Measurements from ENCODE around the gene UPP1. TPM values are rescaled to one million over a fixed set of nuclear protein-coding genes. Genes with fewer than 3 reads are reported as not detected.

UPP1 gene
- total RNA-seq: 10 to 100 TPM; 37.2 to 38.0 TPM
- polyA plus RNA-seq: 10 to 100 TPM; 67.3 to 68.7 (median 68.6) TPM
- total RNA-seq: 75.0 to 148 (median 93.5) reads per million in 6 experiments

GRCh38 chr7:48089046-48090003 is at the start of gene UPP1:
Gene UPP1, plus strand, starts transcription at chr7:48089265. Its CDS starts 5,519 bp downstream, at chr7:48094784.
- peak; percentile 76 to 94 (median 86) for DNase-seq
- POLR2A ChIA-PET: interaction anchor here (1.0 to 3.9 kb wide), 14 partner anchors 9 to 111 kb away, joined by 3 to 45 read pairs (median 6); partner anchors contain the start of genes C7orf57 and HUS1
- no peaks in the 10 kb centered on the region for H3K27me3 Mint-ChIP-seq
- peak; percentile 80 to 82 for ATAC-seq
- peak within 1 kb of the TSS; percentile 82 to 98 (median 90) for H3K4me3 Mint-ChIP-seq
- peaks cover 0 to 40% (median 14%) of the 10 kb centered on the region in 3 donors for H3K36me3 Mint-ChIP-seq
- H3K27ac Mint-ChIP-seq: peak within 1 kb of the TSS; percentile 81 to 97 (median 94)
- H3K9me3 Mint-ChIP-seq: no peaks in the 10 kb centered on the region
- peaks cover 40 to 93% (median 82%) of the 10 kb centered on the region in 4 donors for H3K4me1 Mint-ChIP-seq

- ATAC-seq: no peak
- peaks cover 16 to 23% (median 18%) of the 10 kb centered on the region in 4 donors for H3K4me1 Mint-ChIP-seq
- POLR2A ChIA-PET: no interaction called here
- H3K27me3 Mint-ChIP-seq: peaks cover 6 to 30% (median 9%) of the 10 kb centered on the region in 5 donors
- peak overlapping the region in 1 of 10 donors; percentile 2 for H3K27ac Mint-ChIP-seq
- H3K36me3 Mint-ChIP-seq: no peaks in the 10 kb centered on the region
- no peak for DNase-seq
- H3K4me3 Mint-ChIP-seq: no peak overlapping the region
- no peaks in the 10 kb centered on the region for H3K9me3 Mint-ChIP-seq
Observed at GRCh38 chr7:48040944-48041652, 48.0 kb upstream of the UPP1 start.

- no peak for DNase-seq
- H3K4me1 Mint-ChIP-seq: peaks cover 17 to 23% (median 21%) of the 10 kb centered on the region in 4 donors
- H3K27ac Mint-ChIP-seq: no peak overlapping the region
- POLR2A ChIA-PET: no interaction called here
- ATAC-seq: no peak
- H3K9me3 Mint-ChIP-seq: no peaks in the 10 kb centered on the region
- H3K4me3 Mint-ChIP-seq: no peak overlapping the region
- H3K27me3 Mint-ChIP-seq: peaks cover 3 to 25% (median 5%) of the 10 kb centered on the region in 5 donors
- H3K36me3 Mint-ChIP-seq: no peaks in the 10 kb centered on the region
Observed at GRCh38 chr7:48041653-48041970, 47.5 kb upstream of the UPP1 start.

GRCh38 chr7:48042216-48042615 is 46.8 kb upstream of the UPP1 start:
- Mint-ChIP-seq H3K4me1 (peaks cover 16 to 25% (median 20%) of the 10 kb centered on the region in 4 donors), H3K36me3 (no peaks in the 10 kb centered on the region), H3K27ac (peak overlapping the region in 1 of 10 donors; percentile 74), H3K4me3 (no peak overlapping the region), H3K9me3 (no peaks in the 10 kb centered on the region), H3K27me3 (peaks cover 0 to 19% (median 0%) of the 10 kb centered on the region in 5 donors)
- ATAC-seq (no peak), DNase-seq (no peak)
- POLR2A ChIA-PET: no interaction called here

GRCh38 chr7:48042636-48043035 is 46.4 kb upstream of the UPP1 start:
- Mint-ChIP-seq H3K4me1 (peaks cover 16 to 25% (median 20%) of the 10 kb centered on the region in 4 donors), H3K9me3 (no peaks in the 10 kb centered on the region), H3K27ac (no peak overlapping the region), H3K27me3 (peaks cover 0 to 15% (median 0%) of the 10 kb centered on the region in 5 donors), H3K36me3 (no peaks in the 10 kb centered on the region), H3K4me3 (no peak overlapping the region)
- no peak for ATAC-seq
- POLR2A ChIA-PET: no interaction called here
- DNase-seq: no peak

GRCh38 chr7:48045195-48045765 is 43.8 kb upstream of the UPP1 start:
- POLR2A ChIA-PET: interaction anchor here (2.9 kb wide), 1 partner anchor 43 kb away, joined by 8 read pairs; the partner anchor contains the start of gene UPP1
- peak overlapping the region in 4 of 10 donors; percentile 6 to 20 (median 14) for H3K4me3 Mint-ChIP-seq
- no peaks in the 10 kb centered on the region for H3K27me3 Mint-ChIP-seq
- ATAC-seq: no peak
- peak in 2 of 10 donors; percentile 15 to 20 for DNase-seq
- no peaks in the 10 kb centered on the region for H3K36me3 Mint-ChIP-seq
- H3K27ac Mint-ChIP-seq: peak overlapping the region in 5 of 10 donors; percentile 8 to 83 (median 43)
- no peaks in the 10 kb centered on the region for H3K9me3 Mint-ChIP-seq
- H3K4me1 Mint-ChIP-seq: peaks cover 19 to 25% (median 21%) of the 10 kb centered on the region in 4 donors

- Mint-ChIP-seq H3K9me3 (no peaks in the 10 kb centered on the region), H3K36me3 (no peaks in the 10 kb centered on the region), H3K4me3 (peak overlapping the region in 7 of 10 donors; percentile 7 to 66 (median 47)), H3K27me3 (no peaks in the 10 kb centered on the region), H3K27ac (peak overlapping the region in 6 of 10 donors; percentile 7 to 83 (median 53)), H3K4me1 (peaks cover 18 to 25% (median 20%) of the 10 kb centered on the region in 4 donors)
- peak; percentile 95 to 96 for ATAC-seq
- peak in 8 of 10 donors; percentile 12 to 72 (median 42) for DNase-seq
- POLR2A ChIA-PET: interaction anchor here (2.9 kb wide), 1 partner anchor 42 kb away, joined by 8 read pairs; the partner anchor contains the start of gene UPP1
Observed at GRCh38 chr7:48046458-48046857, 42.6 kb upstream of the UPP1 start.

- Mint-ChIP-seq H3K27ac (peak overlapping the region in 1 of 10 donors; percentile 66), H3K4me3 (no peak overlapping the region), H3K9me3 (no peaks in the 10 kb centered on the region), H3K4me1 (peaks cover 19 to 21% (median 21%) of the 10 kb centered on the region in 4 donors), H3K27me3 (no peaks in the 10 kb centered on the region), H3K36me3 (no peaks in the 10 kb centered on the region)
- ATAC-seq (no peak), DNase-seq (no peak)
- POLR2A ChIA-PET: no interaction called here
Observed at GRCh38 chr7:48048113-48048512, 41.0 kb upstream of the UPP1 start.

- Mint-ChIP-seq H3K27ac (peak overlapping the region in 2 of 10 donors; percentile 6 to 28), H3K27me3 (no peaks in the 10 kb centered on the region), H3K36me3 (no peaks in the 10 kb centered on the region), H3K4me1 (peaks cover 16 to 20% (median 19%) of the 10 kb centered on the region in 4 donors), H3K9me3 (no peaks in the 10 kb centered on the region), H3K4me3 (no peak overlapping the region)
- no peak for DNase-seq
- POLR2A ChIA-PET: no interaction called here
- ATAC-seq: no peak
Observed at GRCh38 chr7:48049850-48050249, 39.2 kb upstream of the UPP1 start.

GRCh38 chr7:48052748-48053147 is 36.3 kb upstream of the UPP1 start:
- peaks cover 0 to 7% (median 0%) of the 10 kb centered on the region in 4 donors for H3K4me1 Mint-ChIP-seq
- ATAC-seq: no peak

GRCh38 chr7:48053736-48054135 is 35.3 kb upstream of the UPP1 start:
- no peak overlapping the region for H3K4me3 Mint-ChIP-seq
- no peak for ATAC-seq
- H3K4me1 Mint-ChIP-seq: peaks cover 0 to 7% (median 0%) of the 10 kb centered on the region in 4 donors
- no peak for DNase-seq
- H3K36me3 Mint-ChIP-seq: peaks cover 0 to 8% (median 0%) of the 10 kb centered on the region in 3 donors
- no peaks in the 10 kb centered on the region for H3K27me3 Mint-ChIP-seq
- POLR2A ChIA-PET: no interaction called here
- peaks cover 0 to 15% (median 5%) of the 10 kb centered on the region in 9 donors for H3K9me3 Mint-ChIP-seq
- H3K27ac Mint-ChIP-seq: no peak overlapping the region

More at GRCh38 chr7:48052748-48053147, 36.3 kb upstream of the UPP1 start:
- DNase-seq: no peak
- Mint-ChIP-seq H3K27ac (no peak overlapping the region), H3K4me3 (no peak overlapping the region), H3K36me3 (peaks cover 0 to 8% (median 0%) of the 10 kb centered on the region in 3 donors), H3K9me3 (peaks cover 0 to 10% (median 2%) of the 10 kb centered on the region in 9 donors), H3K27me3 (no peaks in the 10 kb centered on the region)
- POLR2A ChIA-PET: no interaction called here

GRCh38 chr7:48058990-48059389 is 30.1 kb upstream of the UPP1 start:
- POLR2A ChIA-PET: no interaction called here
- DNase-seq (no peak), ATAC-seq (no peak)
- Mint-ChIP-seq H3K9me3 (peaks cover 0 to 22% (median 9%) of the 10 kb centered on the region in 9 donors), H3K27ac (peak overlapping the region in 1 of 10 donors; percentile 30), H3K4me1 (peaks cover 0 to 4% (median 0%) of the 10 kb centered on the region in 4 donors), H3K4me3 (no peak overlapping the region), H3K27me3 (peaks cover 0 to 7% (median 3%) of the 10 kb centered on the region in 5 donors), H3K36me3 (peaks cover 2 to 17% (median 7%) of the 10 kb centered on the region in 3 donors)
